ENCODE results near the gene CEACAM21. TPM values are rescaled to one million over a fixed set of nuclear protein-coding genes. Genes with fewer than 3 reads are reported as not detected.

CEACAM21 gene
- total RNA-seq, 3 donors from 2014 or later: 0.44 to 0.66 (median 0.64) TPM

DNA sequence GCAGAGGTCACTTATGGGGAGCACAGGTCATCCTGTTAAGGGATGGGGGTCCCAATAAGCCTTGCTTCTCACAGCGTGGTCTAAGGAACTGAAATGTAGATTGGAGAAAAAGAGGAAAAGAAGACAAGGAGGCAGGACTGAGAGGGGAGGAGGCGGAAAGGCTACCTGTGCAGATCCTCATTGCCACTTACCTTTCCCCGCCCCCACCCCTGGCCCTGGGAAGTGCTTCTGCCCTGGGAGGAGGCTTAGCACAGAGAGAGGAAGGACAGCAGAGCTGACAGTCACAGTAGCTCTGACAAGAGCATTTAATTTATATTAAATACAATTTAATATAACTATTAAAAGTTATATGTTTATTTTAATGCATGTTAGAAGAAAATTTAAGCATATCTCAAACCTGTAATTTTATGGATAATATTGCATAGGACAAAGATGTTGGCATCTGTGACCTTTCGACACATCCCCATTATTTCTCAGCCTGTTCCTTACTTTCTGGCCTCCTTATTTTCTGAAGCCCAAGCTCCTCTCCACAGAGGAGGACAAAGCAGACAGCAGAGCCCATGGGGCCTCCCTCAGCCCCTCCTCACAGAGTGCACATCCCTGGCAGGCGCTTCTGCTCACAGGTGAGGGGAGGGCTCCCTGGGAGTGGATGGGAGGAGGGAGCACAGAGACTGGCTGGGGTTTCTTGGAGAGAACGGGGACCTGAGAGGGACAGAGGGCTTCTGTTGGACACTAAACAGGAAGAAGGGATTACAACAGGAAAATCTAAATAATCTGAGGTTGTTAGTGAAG is 23.4 kb downstream of the CEACAM21 start:
- Histone ChIP-seq H3K4me3 (no peak overlapping the region), H3K27ac (no peak overlapping the region), H3K4me1 (no peaks in the 10 kb centered on the region), H3K36me3 (no peaks in the 10 kb centered on the region), H3K9me3 (no peaks in the 10 kb centered on the region), H3K27me3 (peaks cover 0 to 38% of the 10 kb centered on the region in 2 donors)
- DNase-seq (ENCODE audit: low spot score in 2 of 2): no peak
- intact Hi-C loops (cut with DNase I; ENCODE audit: low total_unique reads): no loop called here
- no peak for TF ChIP-seq POLR2AphosphoS5 (IDR thresholded peaks at IDR 0.05)
- TF ChIP-seq, protein P1, sequence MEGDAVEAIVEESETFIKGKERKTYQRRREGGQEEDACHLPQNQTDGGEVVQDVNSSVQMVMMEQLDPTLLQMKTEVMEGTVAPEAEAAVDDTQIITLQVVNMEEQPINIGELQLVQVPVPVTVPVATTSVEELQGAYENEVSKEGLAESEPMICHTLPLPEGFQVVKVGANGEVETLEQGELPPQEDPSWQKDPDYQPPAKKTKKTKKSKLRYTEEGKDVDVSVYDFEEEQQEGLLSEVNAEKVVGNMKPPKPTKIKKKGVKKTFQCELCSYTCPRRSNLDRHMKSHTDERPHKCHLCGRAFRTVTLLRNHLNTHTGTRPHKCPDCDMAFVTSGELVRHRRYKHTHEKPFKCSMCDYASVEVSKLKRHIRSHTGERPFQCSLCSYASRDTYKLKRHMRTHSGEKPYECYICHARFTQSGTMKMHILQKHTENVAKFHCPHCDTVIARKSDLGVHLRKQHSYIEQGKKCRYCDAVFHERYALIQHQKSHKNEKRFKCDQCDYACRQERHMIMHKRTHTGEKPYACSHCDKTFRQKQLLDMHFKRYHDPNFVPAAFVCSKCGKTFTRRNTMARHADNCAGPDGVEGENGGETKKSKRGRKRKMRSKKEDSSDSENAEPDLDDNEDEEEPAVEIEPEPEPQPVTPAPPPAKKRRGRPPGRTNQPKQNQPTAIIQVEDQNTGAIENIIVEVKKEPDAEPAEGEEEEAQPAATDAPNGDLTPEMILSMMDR (IDR thresholded peaks at IDR 0.05): no peak
- TF ChIP-seq POLR2A (IDR thresholded peaks at IDR 0.05): no peak

GRCh38 chr19:41601771-41602170 is 25.8 kb downstream of the CEACAM21 start:
- no peak overlapping the region for H3K27ac ChIP-seq
- no peak for DNase-seq (ENCODE audit: low spot score in 2 of 2)
- intact Hi-C loops (cut with DNase I; ENCODE audit: low total_unique reads): no loop called here
- no peak overlapping the region for H3K4me3 ChIP-seq
- no peaks in the 10 kb centered on the region for H3K9me3 ChIP-seq
- no peaks in the 10 kb centered on the region for H3K36me3 ChIP-seq
- no peaks in the 10 kb centered on the region for H3K4me1 ChIP-seq
- TF ChIP-seq POLR2A (IDR thresholded peaks at IDR 0.05) (no peak), POLR2AphosphoS5 (IDR thresholded peaks at IDR 0.05) (no peak)
- TF ChIP-seq, protein P1 (IDR thresholded peaks at IDR 0.05): no peak
- peaks cover 0 to 25% of the 10 kb centered on the region in 2 donors for H3K27me3 ChIP-seq

GRCh38 chr19:41604831-41605230 is 28.9 kb downstream of the CEACAM21 start:
- TF ChIP-seq POLR2A (IDR thresholded peaks at IDR 0.05): no peak
- no peak for TF ChIP-seq POLR2AphosphoS5 (IDR thresholded peaks at IDR 0.05)
- TF ChIP-seq, protein P1 (IDR thresholded peaks at IDR 0.05): no peak

GRCh38 chr19:41606215-41606837 is 30.4 kb downstream of the CEACAM21 start:
- TF ChIP-seq, protein P1 (IDR thresholded peaks at IDR 0.05): no peak
- H3K9me3 ChIP-seq: no peaks in the 10 kb centered on the region
- H3K36me3 ChIP-seq: no peaks in the 10 kb centered on the region
- no peak overlapping the region for H3K27ac ChIP-seq
- peaks cover 0 to 5% of the 10 kb centered on the region in 2 donors for H3K27me3 ChIP-seq
- intact Hi-C loops (cut with DNase I; ENCODE audit: low total_unique reads): no loop called here
- no peak overlapping the region for H3K4me3 ChIP-seq
- H3K4me1 ChIP-seq: no peaks in the 10 kb centered on the region
- DNase-seq (ENCODE audit: low spot score in 2 of 2): no peak

More at GRCh38 chr19:41604831-41605230, 28.9 kb downstream of the CEACAM21 start:
- no peaks in the 10 kb centered on the region for H3K9me3 ChIP-seq
- H3K27ac ChIP-seq: no peak overlapping the region
- H3K36me3 ChIP-seq: no peaks in the 10 kb centered on the region
- H3K4me1 ChIP-seq: no peaks in the 10 kb centered on the region
- no peak overlapping the region for H3K4me3 ChIP-seq
- H3K27me3 ChIP-seq: peaks cover 0 to 6% of the 10 kb centered on the region in 2 donors
- no peak for DNase-seq (ENCODE audit: low spot score in 2 of 2)
- intact Hi-C loops (cut with DNase I; ENCODE audit: low total_unique reads): no loop called here

GRCh38 chr19:41607668-41608067 is 31.7 kb downstream of the CEACAM21 start:
- Histone ChIP-seq H3K27me3 (no peaks in the 10 kb centered on the region), H3K27ac (no peak overlapping the region), H3K9me3 (no peaks in the 10 kb centered on the region), H3K4me1 (no peaks in the 10 kb centered on the region), H3K4me3 (no peak overlapping the region), H3K36me3 (no peaks in the 10 kb centered on the region)
- intact Hi-C loops (cut with DNase I; ENCODE audit: low total_unique reads): no loop called here
- TF ChIP-seq, protein P1 (IDR thresholded peaks at IDR 0.05): no peak
- no peak for TF ChIP-seq POLR2AphosphoS5 (IDR thresholded peaks at IDR 0.05)
- TF ChIP-seq POLR2A (IDR thresholded peaks at IDR 0.05): no peak
- no peak for DNase-seq (ENCODE audit: low spot score in 2 of 2)

Measured in breast epithelium (tissue), 4 donors.